DOHH2 (cell line): ENCODE measurements around the gene TTLL13.
A peak's percentile ranks its signal among the peaks of the same experiment; 100 is the strongest.

Experiments
- H3F3A ChIP-seq: fragments of 200-600 bp; sonication (generic), shearing (Covaris generic); 2 replicates; pipeline ENCODE4 v1.6.0; 2016; ENCODE audit warnings: antibody characterized with exemption, mild to moderate bottlenecking; ENCODE audit not compliant: control insufficient read depth, insufficient read depth
- H3K27ac ChIP-seq: fragments of 200-600 bp; sonication (generic); 2 replicates; pipeline ENCODE4 v1.5.1; 2014; ENCODE audit warnings: low read depth, mild to moderate bottlenecking, low read length, moderate library complexity
- H3K27me3 ChIP-seq: fragments of 200-600 bp; sonication (generic); 2 replicates; pipeline ENCODE4 v1.6.1; 2014; ENCODE audit warnings: mild to moderate bottlenecking, low read length, mixed read lengths; ENCODE audit not compliant: control insufficient read depth
- H3K36me3 ChIP-seq: fragments of 200-600 bp; sonication (generic); 2 replicates; pipeline ENCODE4 v1.6.1; 2014; ENCODE audit warnings: mild to moderate bottlenecking, low read length, moderate library complexity, mixed read lengths; ENCODE audit not compliant: control insufficient read depth
- H3K4me1 ChIP-seq: fragments of 200-600 bp; sonication (generic); 2 replicates; pipeline ENCODE4 v1.6.1; 2014; ENCODE audit warnings: mild to moderate bottlenecking, low read length, mixed read lengths; ENCODE audit not compliant: control insufficient read depth
- H3K4me2 ChIP-seq: fragments of 200-600 bp; sonication (generic); 2 replicates; pipeline ENCODE4 v1.6.0; 2014; ENCODE audit warnings: mild to moderate bottlenecking, low read length, moderate library complexity
- H3K4me3 ChIP-seq: fragments of 200-600 bp; sonication (generic); 2 replicates; pipeline ENCODE4 v1.5.1; 2014; ENCODE audit warnings: mild to moderate bottlenecking, low read length, mixed read lengths
- H3K79me2 ChIP-seq: fragments of 200-600 bp; sonication (generic); 2 replicates; pipeline ENCODE4 v1.6.1; 2014; ENCODE audit warnings: mild to moderate bottlenecking, low read length, mixed read lengths; ENCODE audit not compliant: control insufficient read depth
- H3K9me2 ChIP-seq: fragments of 200-600 bp; sonication (generic); replicated peaks from 2 replicates; pipeline ENCODE4 v1.6.1; 2014; ENCODE audit warnings: mild to moderate bottlenecking, low read length, mixed read lengths; ENCODE audit not compliant: control insufficient read depth
- H3K9me3 ChIP-seq: fragments of 200-600 bp; sonication (generic); 2 replicates; pipeline ENCODE4 v1.6.1; 2014; ENCODE audit warnings: antibody characterized with exemption, low read length, mixed read lengths; ENCODE audit not compliant: control insufficient read depth, insufficient read depth
- H4K20me1 ChIP-seq: fragments of 200-600 bp; sonication (generic); 2 replicates; pipeline ENCODE4 v1.6.0; 2014; ENCODE audit warnings: low read depth, mild to moderate bottlenecking, antibody characterized with exemption, low read length, moderate library complexity; ENCODE audit not compliant: control insufficient read depth, insufficient read depth
- EZH2phosphoT487 ChIP-seq: fragments of 200-600 bp; sonication (generic); IDR thresholded peaks from 2 replicates; pipeline ENCODE4 v1.6.1; 2017; ENCODE audit warnings: borderline replicate concordance, mild to moderate bottlenecking, antibody characterized with exemption, low read length, moderate library complexity, mixed read lengths
- TF ChIP-seq, protein P1 (sequence below): fragments of 200-600 bp; sonication (generic); IDR thresholded peaks from one replicate; pipeline ENCODE4 v1.5.1; 2014; ENCODE audit warnings: antibody characterized with exemption, mild to moderate bottlenecking, low read depth, low read length; ENCODE audit not compliant: poor library complexity, severe bottlenecking

Gene TTLL13

DNA sequence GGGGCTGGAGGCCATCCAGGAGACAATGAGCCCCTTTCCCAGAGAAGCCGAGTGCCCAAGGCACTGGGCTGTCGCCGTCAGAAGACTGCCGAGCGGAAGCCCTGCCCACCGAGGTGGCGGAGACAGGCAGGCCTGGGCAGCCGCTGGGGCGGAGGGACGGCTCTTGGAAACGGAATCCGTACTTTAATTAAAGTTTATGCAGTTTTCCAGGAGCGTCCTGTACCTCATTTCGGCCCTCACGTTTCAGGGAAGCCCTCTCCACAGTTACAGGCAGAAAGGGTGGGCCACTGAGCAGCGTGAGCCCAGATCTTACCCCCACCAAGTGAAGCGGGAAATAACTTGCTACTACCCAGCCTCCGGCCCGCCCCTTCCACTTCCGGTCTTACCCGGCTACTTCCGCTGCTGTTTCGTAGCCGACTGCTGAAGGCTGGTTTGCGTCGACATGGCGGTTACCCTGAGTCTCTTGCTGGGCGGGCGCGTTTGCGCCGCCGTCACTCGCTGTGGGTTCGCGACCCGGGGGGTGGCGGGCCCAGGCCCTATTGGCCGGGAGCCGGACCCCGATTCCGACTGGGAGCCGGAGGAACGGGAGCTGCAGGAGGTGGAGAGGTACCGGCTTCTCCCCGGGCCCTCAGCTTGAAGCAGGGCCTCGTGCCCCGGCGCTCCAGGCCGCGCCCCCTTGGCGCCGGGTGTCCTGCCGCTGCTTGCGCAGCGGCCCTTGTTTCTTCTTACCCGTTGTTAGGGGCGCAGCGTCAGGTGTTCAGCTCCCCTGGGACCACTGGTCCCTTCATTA is 16.1 kb downstream of the TTLL13 start, which contains the start of gene NGRN:
TSS of gene NGRN (plus strand) at position 402 of the 790 bp plus-strand sequence. CDS start at position 443, 41 bp downstream.
- Histone ChIP-seq H3K27ac (peak within 1 kb of the TSS; percentile 80), H3F3A (peaks cover 8% of the 10 kb centered on the region; the same call in 1 of the 2 replicates), H3K4me1 (peaks cover 40% of the 10 kb centered on the region), H3K9me3 (no peaks in the 10 kb centered on the region), H3K79me2 (peaks cover 57% of the 10 kb centered on the region), H3K36me3 (peaks cover 33% of the 10 kb centered on the region), H3K4me3 (peak within 1 kb of the TSS; percentile 89), H3K9me2 (no peaks in the 10 kb centered on the region), H4K20me1 (0 out of 2 replicates have a peak, but pooled peaks cover 4% of the 10 kb centered on the region), H3K4me2 (peak within 1 kb of the TSS; percentile 95), H3K27me3 (no peaks in the 10 kb centered on the region)
- TF ChIP-seq, protein P1, sequence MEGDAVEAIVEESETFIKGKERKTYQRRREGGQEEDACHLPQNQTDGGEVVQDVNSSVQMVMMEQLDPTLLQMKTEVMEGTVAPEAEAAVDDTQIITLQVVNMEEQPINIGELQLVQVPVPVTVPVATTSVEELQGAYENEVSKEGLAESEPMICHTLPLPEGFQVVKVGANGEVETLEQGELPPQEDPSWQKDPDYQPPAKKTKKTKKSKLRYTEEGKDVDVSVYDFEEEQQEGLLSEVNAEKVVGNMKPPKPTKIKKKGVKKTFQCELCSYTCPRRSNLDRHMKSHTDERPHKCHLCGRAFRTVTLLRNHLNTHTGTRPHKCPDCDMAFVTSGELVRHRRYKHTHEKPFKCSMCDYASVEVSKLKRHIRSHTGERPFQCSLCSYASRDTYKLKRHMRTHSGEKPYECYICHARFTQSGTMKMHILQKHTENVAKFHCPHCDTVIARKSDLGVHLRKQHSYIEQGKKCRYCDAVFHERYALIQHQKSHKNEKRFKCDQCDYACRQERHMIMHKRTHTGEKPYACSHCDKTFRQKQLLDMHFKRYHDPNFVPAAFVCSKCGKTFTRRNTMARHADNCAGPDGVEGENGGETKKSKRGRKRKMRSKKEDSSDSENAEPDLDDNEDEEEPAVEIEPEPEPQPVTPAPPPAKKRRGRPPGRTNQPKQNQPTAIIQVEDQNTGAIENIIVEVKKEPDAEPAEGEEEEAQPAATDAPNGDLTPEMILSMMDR, result no peak
- no peak for TF ChIP-seq EZH2phosphoT487

DNA sequence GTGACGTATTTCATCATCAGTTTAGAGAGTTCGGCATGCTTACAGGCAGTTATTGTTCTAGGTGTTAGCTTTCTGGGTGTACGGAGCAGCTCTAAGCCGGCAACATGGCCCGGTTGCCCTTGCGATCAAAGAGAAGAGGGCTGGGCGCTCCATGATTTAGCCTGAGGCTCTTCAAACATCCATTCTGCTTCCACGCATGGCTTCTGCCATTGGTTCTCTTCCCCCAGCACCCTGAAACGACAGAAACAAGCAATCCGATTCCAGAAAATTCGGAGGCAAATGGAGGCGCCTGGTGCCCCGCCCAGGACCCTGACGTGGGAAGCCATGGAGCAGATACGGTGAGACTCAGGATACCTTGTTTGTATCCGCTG is 16.7 kb downstream of the TTLL13 start:
- TF ChIP-seq EZH2phosphoT487, result no peak
- TF ChIP-seq, protein P1, result no peak
- Histone ChIP-seq H3K4me2 (peak overlapping the region; percentile 95), H4K20me1 (peaks cover 4% of the 10 kb centered on the region; the same call in 1 of the 2 replicates), H3K79me2 (peaks cover 63% of the 10 kb centered on the region), H3K27me3 (no peaks in the 10 kb centered on the region), H3K9me3 (no peaks in the 10 kb centered on the region), H3K36me3 (peaks cover 39% of the 10 kb centered on the region), H3K27ac (peak overlapping the region; percentile 80), H3F3A (peaks cover 8% of the 10 kb centered on the region; the same call in 1 of the 2 replicates), H3K9me2 (no peaks in the 10 kb centered on the region), H3K4me3 (peak overlapping the region; percentile 89), H3K4me1 (peaks cover 40% of the 10 kb centered on the region)

DNA sequence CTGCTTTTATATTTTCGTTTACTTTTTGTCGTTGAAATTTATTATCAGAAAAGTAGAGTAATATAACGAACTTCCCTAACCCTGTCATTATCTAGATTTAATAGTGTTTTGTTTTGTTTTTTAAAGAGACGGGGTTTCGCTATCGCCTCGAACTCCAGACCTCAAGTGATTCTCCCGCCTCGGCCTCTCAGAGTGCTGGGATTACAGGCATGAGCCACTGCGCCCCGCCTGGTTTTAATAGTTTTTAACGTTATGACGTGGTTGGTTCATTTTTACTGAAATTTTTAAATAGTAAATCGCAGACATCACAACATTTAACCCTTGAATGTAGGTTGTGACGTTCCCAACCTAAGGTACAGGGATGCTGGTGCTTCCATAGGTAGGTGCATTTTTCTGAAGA is 17.1 kb downstream of the TTLL13 start:
- peak overlapping the region; percentile 89 for H3K4me3 ChIP-seq
- H3K4me1 ChIP-seq, result peaks cover 40% of the 10 kb centered on the region
- H4K20me1 ChIP-seq, result peaks cover 4% of the 10 kb centered on the region; the same call in 1 of the 2 replicates
- peaks cover 8% of the 10 kb centered on the region; the same call in 1 of the 2 replicates for H3F3A ChIP-seq
- peak overlapping the region; percentile 80 for H3K27ac ChIP-seq
- peaks cover 43% of the 10 kb centered on the region for H3K36me3 ChIP-seq
- peaks cover 67% of the 10 kb centered on the region for H3K79me2 ChIP-seq
- H3K27me3 ChIP-seq, result no peaks in the 10 kb centered on the region
- peak overlapping the region; percentile 95 for H3K4me2 ChIP-seq
- TF ChIP-seq EZH2phosphoT487, result no peak
- TF ChIP-seq, protein P1, result no peak
- no peaks in the 10 kb centered on the region for H3K9me2 ChIP-seq
- H3K9me3 ChIP-seq, result no peaks in the 10 kb centered on the region
